Measurements from ENCODE around the gene RYR2.

GRCh38 chr1:237877631-237878030, 835.6 kb downstream of the RYR2 start:
- TF ChIP-seq, protein P1, sequence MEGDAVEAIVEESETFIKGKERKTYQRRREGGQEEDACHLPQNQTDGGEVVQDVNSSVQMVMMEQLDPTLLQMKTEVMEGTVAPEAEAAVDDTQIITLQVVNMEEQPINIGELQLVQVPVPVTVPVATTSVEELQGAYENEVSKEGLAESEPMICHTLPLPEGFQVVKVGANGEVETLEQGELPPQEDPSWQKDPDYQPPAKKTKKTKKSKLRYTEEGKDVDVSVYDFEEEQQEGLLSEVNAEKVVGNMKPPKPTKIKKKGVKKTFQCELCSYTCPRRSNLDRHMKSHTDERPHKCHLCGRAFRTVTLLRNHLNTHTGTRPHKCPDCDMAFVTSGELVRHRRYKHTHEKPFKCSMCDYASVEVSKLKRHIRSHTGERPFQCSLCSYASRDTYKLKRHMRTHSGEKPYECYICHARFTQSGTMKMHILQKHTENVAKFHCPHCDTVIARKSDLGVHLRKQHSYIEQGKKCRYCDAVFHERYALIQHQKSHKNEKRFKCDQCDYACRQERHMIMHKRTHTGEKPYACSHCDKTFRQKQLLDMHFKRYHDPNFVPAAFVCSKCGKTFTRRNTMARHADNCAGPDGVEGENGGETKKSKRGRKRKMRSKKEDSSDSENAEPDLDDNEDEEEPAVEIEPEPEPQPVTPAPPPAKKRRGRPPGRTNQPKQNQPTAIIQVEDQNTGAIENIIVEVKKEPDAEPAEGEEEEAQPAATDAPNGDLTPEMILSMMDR (IDR thresholded peaks at IDR 0.05; ENCODE audit: poor library complexity), result no peak
- TF ChIP-seq EZH2phosphoT487 (IDR thresholded peaks at IDR 0.05; ENCODE audit: low read depth, severe bottlenecking, unreplicated experiment), result no peak

Measured in hepatocyte (in vitro differentiated cells).